GM19452 (cell line): ENCODE data around the gene CMC1.

Source experiments
- ATAC-seq: cut with Tn5 transposase; IDR thresholded peaks from one replicate; pipeline ENCODE4 v1.9.1; 2021; ENCODE audit not compliant: unreplicated experiment

The CMC1 gene

GRCh38 chr3:28349469-28350000 lies 108.1 kb downstream of the CMC1 start:
- no peak for ATAC-seq
